ENCODE results near the gene ARHGEF33. TPM values are rescaled to one million over a fixed set of nuclear protein-coding genes. Genes with fewer than 3 reads are reported as not detected.

The ARHGEF33 gene
- polyA plus RNA-seq, 1 experiment, result 0.32 TPM

DNA sequence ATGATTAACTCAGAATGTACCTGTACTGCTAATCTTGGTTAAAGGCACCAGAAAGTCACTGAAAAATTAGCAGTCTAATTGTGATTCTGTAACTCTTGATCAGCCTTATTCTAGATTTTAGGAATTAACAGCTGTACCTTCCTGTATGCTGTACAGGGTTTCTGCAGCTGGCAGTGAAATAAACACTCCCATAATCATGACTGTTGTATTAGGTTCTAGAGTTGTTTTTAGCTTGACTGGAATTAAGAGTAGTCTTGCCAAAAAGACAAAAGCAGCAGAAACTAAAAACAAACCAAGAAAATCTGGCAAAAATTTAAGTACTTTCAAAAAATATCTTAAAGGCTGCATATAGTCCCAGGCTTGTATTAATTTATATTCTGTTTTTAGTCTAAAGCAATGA, 127.7 kb downstream of the ARHGEF33 start:
- no peak for DNase-seq (ENCODE audit: low read depth, low spot score)
- Histone ChIP-seq H3K27me3 (ENCODE audit: control insufficient read depth, insufficient read depth, low read length) (no peaks in the 10 kb centered on the region), H3K27ac (ENCODE audit: low read depth, low read length) (no peak overlapping the region), H3K9me3 (ENCODE audit: control insufficient read depth, insufficient read depth, low read length) (no peaks in the 10 kb centered on the region), H3K4me3 (ENCODE audit: low read depth, low read length) (no peak overlapping the region)
- CTCF ChIA-PET, result interaction anchor here (1.0 to 1.1 kb wide), 2 partner anchors 9 to 70 kb away, joined by 3 to 6 read pairs; no protein-coding TSS in a partner anchor
- TF ChIP-seq, protein P1, sequence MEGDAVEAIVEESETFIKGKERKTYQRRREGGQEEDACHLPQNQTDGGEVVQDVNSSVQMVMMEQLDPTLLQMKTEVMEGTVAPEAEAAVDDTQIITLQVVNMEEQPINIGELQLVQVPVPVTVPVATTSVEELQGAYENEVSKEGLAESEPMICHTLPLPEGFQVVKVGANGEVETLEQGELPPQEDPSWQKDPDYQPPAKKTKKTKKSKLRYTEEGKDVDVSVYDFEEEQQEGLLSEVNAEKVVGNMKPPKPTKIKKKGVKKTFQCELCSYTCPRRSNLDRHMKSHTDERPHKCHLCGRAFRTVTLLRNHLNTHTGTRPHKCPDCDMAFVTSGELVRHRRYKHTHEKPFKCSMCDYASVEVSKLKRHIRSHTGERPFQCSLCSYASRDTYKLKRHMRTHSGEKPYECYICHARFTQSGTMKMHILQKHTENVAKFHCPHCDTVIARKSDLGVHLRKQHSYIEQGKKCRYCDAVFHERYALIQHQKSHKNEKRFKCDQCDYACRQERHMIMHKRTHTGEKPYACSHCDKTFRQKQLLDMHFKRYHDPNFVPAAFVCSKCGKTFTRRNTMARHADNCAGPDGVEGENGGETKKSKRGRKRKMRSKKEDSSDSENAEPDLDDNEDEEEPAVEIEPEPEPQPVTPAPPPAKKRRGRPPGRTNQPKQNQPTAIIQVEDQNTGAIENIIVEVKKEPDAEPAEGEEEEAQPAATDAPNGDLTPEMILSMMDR (IDR thresholded peaks at IDR 0.05; ENCODE audit: low read depth, low read length), result no peak
- POLR2A ChIA-PET, result no interaction called here

DNA sequence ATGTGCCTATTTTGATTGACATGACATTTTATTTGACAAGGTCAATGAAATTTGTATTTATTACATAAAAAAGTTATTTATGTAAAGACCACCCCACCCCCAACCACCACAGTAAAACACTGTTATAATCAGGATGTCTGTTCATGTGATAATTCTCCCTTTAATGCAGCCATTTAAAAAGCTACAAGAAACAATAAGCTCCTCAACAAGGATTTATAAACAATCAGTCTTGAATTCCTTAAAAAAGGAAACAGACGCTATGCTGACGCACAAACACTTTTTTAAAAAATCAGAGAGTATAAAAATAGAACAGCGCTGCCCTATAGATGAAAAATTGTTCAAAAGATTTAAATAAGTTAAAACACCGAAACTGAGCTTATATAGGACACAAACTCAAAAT, 129.0 kb downstream of the ARHGEF33 start:
- no peak for DNase-seq (ENCODE audit: low read depth, low spot score)
- CTCF ChIA-PET, result interaction anchor here (2.9 kb wide), 1 partner anchor 209 kb away, joined by 7 read pairs; no protein-coding TSS in a partner anchor
- Histone ChIP-seq H3K27ac (ENCODE audit: low read depth, low read length) (no peak overlapping the region), H3K27me3 (ENCODE audit: control insufficient read depth, insufficient read depth, low read length) (no peaks in the 10 kb centered on the region), H3K4me3 (ENCODE audit: low read depth, low read length) (no peak overlapping the region), H3K9me3 (ENCODE audit: control insufficient read depth, insufficient read depth, low read length) (no peaks in the 10 kb centered on the region)
- POLR2A ChIA-PET, result no interaction called here
- TF ChIP-seq, protein P1 (IDR thresholded peaks at IDR 0.05; ENCODE audit: low read depth, low read length), result no peak

DNA sequence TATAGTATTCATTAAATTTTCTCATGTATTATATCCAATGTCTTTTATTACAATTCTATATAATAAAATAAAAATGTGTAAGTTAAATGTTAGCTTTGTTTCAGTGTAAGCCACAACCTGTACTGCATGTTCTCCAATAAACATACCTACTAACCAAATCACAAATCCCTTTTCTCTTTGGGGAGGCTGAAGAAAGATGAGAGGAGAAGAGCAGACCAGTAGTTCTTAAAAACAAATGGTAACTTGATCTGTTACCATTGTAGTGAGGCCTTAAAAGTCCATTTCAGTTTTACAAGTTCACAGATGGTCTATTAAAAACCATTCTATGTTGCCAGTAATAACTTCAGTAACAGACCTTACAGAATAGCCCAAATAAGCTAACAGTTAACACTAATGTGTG, 130.7 kb downstream of the ARHGEF33 start:
- CTCF ChIA-PET, result interaction anchor here (0.7 to 2.9 kb wide), 2 partner anchors 207 to 305 kb away, joined by 4 to 7 read pairs; no protein-coding TSS in a partner anchor
- Histone ChIP-seq H3K4me3 (ENCODE audit: low read depth, low read length) (no peak overlapping the region), H3K9me3 (ENCODE audit: control insufficient read depth, insufficient read depth, low read length) (no peaks in the 10 kb centered on the region), H3K27me3 (ENCODE audit: control insufficient read depth, insufficient read depth, low read length) (no peaks in the 10 kb centered on the region), H3K27ac (ENCODE audit: low read depth, low read length) (no peak overlapping the region)
- TF ChIP-seq, protein P1 (IDR thresholded peaks at IDR 0.05; ENCODE audit: low read depth, low read length), result no peak
- POLR2A ChIA-PET, result no interaction called here
- no peak for DNase-seq (ENCODE audit: low read depth, low spot score)

DNA sequence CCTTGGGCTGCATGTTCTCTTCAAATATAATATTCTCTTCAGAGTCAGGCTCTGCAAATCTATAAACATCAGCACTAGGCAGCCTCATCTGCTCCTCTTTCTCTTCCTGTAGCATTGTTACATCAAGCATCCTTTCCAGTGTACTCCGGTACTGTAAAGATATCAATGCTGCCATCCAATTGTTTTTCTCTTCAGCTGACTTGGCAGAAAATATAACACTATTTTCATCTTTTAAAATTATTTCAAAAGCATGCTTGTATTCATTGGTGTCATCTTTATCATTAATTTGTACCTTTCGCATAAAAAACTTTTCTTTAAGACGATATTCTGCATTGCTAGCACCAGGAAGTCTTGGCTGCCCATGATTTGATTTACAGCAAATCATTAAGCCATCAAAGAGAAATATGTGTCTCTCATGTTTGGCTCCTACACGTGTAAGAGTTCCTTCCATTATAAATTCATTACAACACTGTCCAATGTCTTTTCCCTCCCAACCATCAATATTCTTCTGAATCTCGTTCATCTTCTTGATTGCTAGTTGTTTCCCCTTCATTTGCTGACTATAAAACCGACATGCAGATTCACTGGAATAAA, 133.1 kb downstream of the ARHGEF33 start:
- TF ChIP-seq, protein P1 (IDR thresholded peaks at IDR 0.05; ENCODE audit: low read depth, low read length), result no peak
- POLR2A ChIA-PET, result no interaction called here
- Histone ChIP-seq H3K27me3 (ENCODE audit: control insufficient read depth, insufficient read depth, low read length) (no peaks in the 10 kb centered on the region), H3K9me3 (ENCODE audit: control insufficient read depth, insufficient read depth, low read length) (no peaks in the 10 kb centered on the region), H3K27ac (ENCODE audit: low read depth, low read length) (no peak overlapping the region), H3K4me3 (ENCODE audit: low read depth, low read length) (no peak overlapping the region)
- no peak for DNase-seq (ENCODE audit: low read depth, low spot score)
- CTCF ChIA-PET, result no interaction called here

DNA sequence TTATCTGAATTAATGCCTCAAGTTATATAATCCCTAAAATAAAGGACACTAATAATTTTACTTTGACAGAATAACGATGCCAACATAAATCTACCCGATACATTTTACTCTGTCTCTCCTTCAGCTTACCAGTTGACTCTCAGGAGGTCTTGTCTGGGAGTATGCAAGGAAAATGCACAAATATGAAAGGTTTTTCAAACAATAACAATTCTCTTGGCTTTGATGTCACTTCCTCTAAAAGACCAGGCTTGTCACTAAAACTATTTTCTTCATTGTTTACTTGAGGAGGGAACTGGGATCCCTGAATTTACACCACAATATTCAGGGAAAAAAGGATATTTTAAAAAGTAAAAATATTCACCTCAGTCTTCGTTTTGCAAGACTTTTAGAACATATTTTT, 134.0 kb downstream of the ARHGEF33 start:
- TF ChIP-seq, protein P1 (IDR thresholded peaks at IDR 0.05; ENCODE audit: low read depth, low read length), result no peak
- Histone ChIP-seq H3K27me3 (ENCODE audit: control insufficient read depth, insufficient read depth, low read length) (no peaks in the 10 kb centered on the region), H3K27ac (ENCODE audit: low read depth, low read length) (no peak overlapping the region), H3K4me3 (ENCODE audit: low read depth, low read length) (no peak overlapping the region), H3K9me3 (ENCODE audit: control insufficient read depth, insufficient read depth, low read length) (no peaks in the 10 kb centered on the region)
- POLR2A ChIA-PET, result no interaction called here
- DNase-seq (ENCODE audit: low read depth, low spot score), result no peak
- CTCF ChIA-PET, result interaction anchor here (0.5 kb wide), 1 partner anchor 55 kb away, joined by 4 read pairs; no protein-coding TSS in a partner anchor
